Pancreas (tissue), 10 donors: ENCODE data around the gene AMDHD2. TPM values are rescaled to one million over a fixed set of nuclear protein-coding genes. Genes with fewer than 3 reads are reported as not detected.
A peak's percentile ranks its signal among the peaks of the same experiment; 100 is the strongest.

Experiments
- ATAC-seq, 4 donors: fragments of 200-7000 bp; cut with Tn5 transposase; one replicate each; pipeline versions ENCODE4 v1.8.0 to v1.9.1; 2020; ENCODE audit warnings: mild to moderate bottlenecking in 4 of 4, moderate library complexity in 4 of 4
- DNase-seq, 6 donors: peaks; one replicate each; pipeline ENCODE4 v3.0.0-alpha.2; 2020
- FAIRE-seq: peaks from 2 replicates; lab custom pipeline; 2012; peaks lifted over from hg19 to GRCh38; lab: Jason Lieb, UNC
- H3K27ac ChIP-seq, 4 donors: fragments of 200-600 bp; sonication (generic); 1 replicate in 3 of 4; 2 replicates in 1 of 4; pipeline versions ENCODE4 v1.5.0 to v1.8.0; 2020
- H3K27me3 ChIP-seq, 4 donors: fragments of 200-600 bp; one replicate each; pipeline ENCODE4 v1.8.0; 2021
- H3K36me3 ChIP-seq, 3 donors: fragments of 200-600 bp; sonication (generic) in 1 of 3; one replicate each; pipeline versions ENCODE4 v1.5.0 to v1.8.0; 2020 to 2021
- H3K4me1 ChIP-seq, 3 donors: fragments of 200-600 bp; one replicate each; pipeline ENCODE4 v1.8.0; 2021
- H3K4me3 ChIP-seq, 4 donors: fragments of 200-600 bp; sonication (generic) in 2 of 4; one replicate each; pipeline versions ENCODE4 v1.5.0 to v1.8.0; 2020 to 2021
- H3K9me3 ChIP-seq, 4 donors: fragments of 200-600 bp; one replicate each; pipeline ENCODE4 v1.8.0; 2021
- CTCF ChIP-seq, 4 donors: fragments of 200-600 bp; sonication (generic) in 3 of 4; IDR thresholded peaks; one replicate each; pipeline versions ENCODE4 v1.5.0 to v1.8.0; 2021; ENCODE audit warnings: antibody characterized with exemption in 4 of 4
- WGBS, 2 donors: extraction: QIAGEN DNeasy Blood & Tissue Kit; methylation state at CpG; one replicate each; pipeline ENCODE4 v1.1.7; 2013; 5-methylcytosine and 5-hydroxymethylcytosine counted together
- intact Hi-C, 3 donors: fragments of 100-400 bp; cut with DNase I; formaldehyde crosslinking; loops; one replicate each; pipeline versions ENCODE4 v1.11.1 to v1.14.2; 2022
- polyA plus RNA-seq, 2 donors: library from polyadenylated mRNA; stranded (reverse); fragments of 200-250 nt; gene quantifications; one replicate each; pipeline ENCODE4 v1.2.3, GENCODE V29; 2013
- total RNA-seq, 6 donors: library from RNA; stranded (reverse); fragmentation: NEBNext Ultra II Directional in 4 of 6; extraction: Animal tissue kit (Norgen Biotek cat#: 25700) in 4 of 6; gene quantifications; one replicate each; pipeline versions ENCODE4 v1.2.1 to v1.2.4, GENCODE V29; 2021 to 2023
- donor health status: healthy with polysubstance abuse.
- donor health status: DM: no; HTN: no; CAD: no; lungs with moderate emphysema.
- donor health status: DM: no; HTN: no; CAD: no.
- donor health status: control.
- donor health status: control.
- donor health status: Bipolar disorder and iron deficiency.
- donor health status: DM: yes; HTN: yes; CAD: no.
- donor health status: DM: no; HTN: no; CAD: no.
- donor health status: DM: no; HTN: no; CAD: no.
- donor health status: DM: yes; HTN: yes; CAD: no.

AMDHD2 gene
- total and polyA plus RNA-seq, 8 donors, result 8.0 to 36.3 (median 12.7) TPM

GRCh38 chr16:2485811-2486507 lies 34.2 kb upstream of the AMDHD2 start:
- Histone ChIP-seq H3K27ac (no peak overlapping the region), H3K4me1 (peaks cover 15 to 22% (median 18%) of the 10 kb centered on the region in 3 donors)
- FAIRE-seq, result no peak

GRCh38 chr16:2486645-2487516 lies 33.3 kb upstream of the AMDHD2 start:
- DNase-seq, result peak in 5 of 6 donors; percentile 53 to 86 (median 60)
- ATAC-seq, result peak in 3 of 4 donors; percentile 66 to 71 (median 70)
- intact Hi-C loops, result no loop called here
- Histone ChIP-seq H3K9me3 (no peaks in the 10 kb centered on the region), H3K36me3 (peaks cover 0 to 7% (median 0%) of the 10 kb centered on the region in 3 donors), H3K27ac (peak overlapping the region in 2 of 4 donors; percentile 19 to 58), H3K4me3 (no peak overlapping the region), H3K27me3 (no peaks in the 10 kb centered on the region), H3K4me1 (peaks cover 6 to 14% (median 9%) of the 10 kb centered on the region in 3 donors)
- no peak for TF ChIP-seq CTCF (IDR thresholded peaks at IDR 0.05)
- no peak for FAIRE-seq
- WGBS, 2 donors, result 50 to 52% methylated on average over 29 of the region's 29 CpGs

More at GRCh38 chr16:2485811-2486507, 34.2 kb upstream of the AMDHD2 start:
- TF ChIP-seq CTCF (IDR thresholded peaks at IDR 0.05), result no peak
- intact Hi-C loops, result no loop called here
- 71 to 73% methylated on average over 32 to 33 of the region's 33 CpGs for WGBS, 2 donors
- Histone ChIP-seq H3K9me3 (no peaks in the 10 kb centered on the region), H3K27me3 (no peaks in the 10 kb centered on the region), H3K4me3 (no peak overlapping the region), H3K36me3 (peaks cover 0 to 7% (median 0%) of the 10 kb centered on the region in 3 donors)
- DNase-seq (peak in 1 of 6 donors; percentile 60), ATAC-seq (no peak)

GRCh38 chr16:2487517-2487842 lies 32.7 kb upstream of the AMDHD2 start:
- Histone ChIP-seq H3K36me3 (peaks cover 0 to 7% (median 0%) of the 10 kb centered on the region in 3 donors), H3K4me3 (no peak overlapping the region), H3K27ac (peak overlapping the region in 1 of 4 donors; percentile 19), H3K4me1 (peaks cover under 1 to 8% (median 8%) of the 10 kb centered on the region in 3 donors), H3K9me3 (no peaks in the 10 kb centered on the region), H3K27me3 (no peaks in the 10 kb centered on the region)
- no peak for TF ChIP-seq CTCF (IDR thresholded peaks at IDR 0.05)
- DNase-seq, result no peak
- FAIRE-seq, result no peak
- intact Hi-C loops, result no loop called here
- no peak for ATAC-seq
- WGBS, 2 donors, result 62 to 68% methylated on average over 8 of the region's 8 CpGs

GRCh38 chr16:2487903-2488531 lies 32.2 kb upstream of the AMDHD2 start:
- H3K4me1 ChIP-seq, result peaks cover 0 to 5% (median 3%) of the 10 kb centered on the region in 3 donors
- FAIRE-seq, result no peak

More at GRCh38 chr16:2487903-2488531, 32.2 kb upstream of the AMDHD2 start:
- H3K9me3 ChIP-seq, result no peaks in the 10 kb centered on the region
- H3K4me3 ChIP-seq, result no peak overlapping the region
- intact Hi-C loops, result no loop called here
- no peak overlapping the region for H3K27ac ChIP-seq
- ATAC-seq (no peak), DNase-seq (peak in 1 of 6 donors; percentile 60)
- 83 to 86% methylated on average over 15 of the region's 15 CpGs for WGBS, 2 donors
- TF ChIP-seq CTCF (IDR thresholded peaks at IDR 0.05), result no peak
- H3K27me3 ChIP-seq, result no peaks in the 10 kb centered on the region
- peaks cover 0 to 7% (median 0%) of the 10 kb centered on the region in 3 donors for H3K36me3 ChIP-seq
